HG03432 (cell line): ENCODE measurements around the gene RNU1-3.
"Not testable (repeated sequence)": the region's sequence is repeated elsewhere in the genome, so short reads cannot be mapped to it uniquely, and the experiment has no call there.

Source experiments
- ATAC-seq: cut with Tn5 transposase; IDR thresholded peaks from one replicate; pipeline ENCODE4 v1.9.1; 2021; ENCODE audit warnings: mild to moderate bottlenecking, moderate library complexity; ENCODE audit not compliant: unreplicated experiment

The RNU1-3 gene

DNA sequence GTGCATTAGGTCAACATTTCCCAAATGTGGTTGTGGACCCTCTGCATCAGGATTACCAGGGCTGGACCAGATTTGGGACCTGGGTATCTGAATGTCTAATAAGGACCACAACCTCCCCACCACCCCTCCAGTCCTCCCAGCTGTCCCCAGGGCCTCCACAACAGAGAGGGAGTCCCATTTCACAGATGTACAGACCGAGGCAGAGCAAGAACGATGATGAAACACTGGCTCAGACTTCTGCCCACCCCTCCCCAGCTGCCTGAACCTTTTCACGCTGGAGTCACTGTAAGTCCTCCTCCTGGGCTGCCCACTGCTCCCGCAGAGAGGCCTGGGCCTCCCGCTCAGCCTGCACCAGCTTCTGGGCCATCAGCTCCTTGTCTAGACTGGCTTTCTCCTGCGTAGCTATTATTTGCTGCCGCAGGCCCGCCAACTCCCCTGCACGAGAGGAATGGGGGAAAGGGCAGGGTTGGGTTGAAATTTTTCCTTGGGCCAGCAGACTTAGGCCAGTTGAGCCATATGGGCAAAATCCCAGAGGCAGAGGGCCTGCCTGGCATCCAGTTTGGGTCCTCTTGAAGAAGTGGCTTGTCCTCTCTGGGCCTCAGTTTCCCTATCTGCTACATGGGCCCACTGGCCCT, 45.0 kb downstream of the RNU1-3 start:
- ATAC-seq = not testable (repeated sequence)

DNA sequence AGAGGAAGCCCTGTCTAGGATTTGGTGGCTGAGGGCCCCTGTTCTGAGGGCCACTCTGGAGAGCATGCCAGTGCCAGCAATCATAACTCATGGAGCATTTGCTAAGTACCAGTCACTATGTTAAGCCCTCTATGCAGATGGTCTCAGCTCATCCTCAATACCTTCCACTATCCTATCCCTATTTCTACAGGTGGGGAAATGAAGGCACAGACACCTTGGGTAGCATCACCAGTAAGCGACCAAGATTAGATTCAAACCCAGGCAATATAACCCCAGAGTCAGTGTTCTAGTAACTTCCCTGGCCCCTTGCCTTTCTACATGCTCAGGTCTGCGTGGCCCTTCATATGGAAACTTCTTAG, 45.5 kb downstream of the RNU1-3 start:
- ATAC-seq = no peak

DNA sequence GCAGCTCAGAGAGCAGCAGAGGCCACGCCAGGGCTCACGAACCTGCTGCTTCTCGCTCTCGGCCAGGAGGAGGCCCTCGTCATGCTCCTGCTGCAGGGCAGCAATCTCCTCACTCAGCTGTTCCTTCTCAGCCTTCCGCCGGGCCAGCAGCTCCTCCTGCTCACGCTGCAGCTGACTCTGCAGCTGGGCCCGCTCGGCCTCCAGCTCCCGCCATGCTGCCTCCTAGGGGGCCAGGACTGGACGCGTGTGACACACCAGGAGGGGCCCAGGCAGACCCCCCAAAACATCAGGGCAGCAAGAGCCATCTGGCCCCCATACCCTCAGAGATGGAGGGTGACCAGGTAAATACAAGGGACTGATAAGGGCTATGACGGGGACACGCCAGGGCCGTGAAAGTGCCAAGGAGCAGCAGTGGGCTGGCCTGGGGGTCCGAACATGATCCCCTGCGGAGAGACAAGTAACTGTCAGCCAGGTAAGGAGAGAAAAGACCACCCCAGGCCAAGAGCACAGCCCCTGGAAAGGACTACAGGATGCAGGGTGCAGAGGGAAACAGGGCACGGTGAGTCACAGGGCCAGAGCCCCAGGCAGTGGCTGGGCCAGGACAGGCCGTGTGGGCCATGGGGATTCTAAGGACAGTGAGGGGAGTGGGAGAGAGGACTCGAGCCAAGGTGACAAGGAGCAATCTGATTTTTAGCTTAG, 46.8 kb downstream of the RNU1-3 start:
- not testable (repeated sequence) for ATAC-seq

DNA sequence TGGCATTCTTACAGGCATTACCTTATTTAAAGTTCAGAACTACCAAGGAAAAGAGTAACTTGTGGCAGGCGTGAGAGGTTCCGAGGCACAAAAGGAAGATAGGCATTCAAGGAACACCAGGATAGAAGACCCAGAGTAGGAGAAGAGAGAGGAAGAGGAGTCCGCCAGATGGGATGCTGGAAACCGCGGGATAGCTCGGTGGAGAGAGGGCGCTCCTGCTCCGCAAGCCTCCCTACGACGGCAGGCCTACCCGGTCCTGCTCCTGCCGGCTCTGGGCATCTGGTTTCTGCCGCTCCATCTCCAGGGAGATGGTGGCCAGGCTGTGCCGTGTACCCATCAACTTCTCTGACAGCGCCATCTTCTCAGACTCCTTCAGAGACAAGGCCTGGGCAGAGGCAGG, 48.0 kb downstream of the RNU1-3 start:
- no peak for ATAC-seq

DNA sequence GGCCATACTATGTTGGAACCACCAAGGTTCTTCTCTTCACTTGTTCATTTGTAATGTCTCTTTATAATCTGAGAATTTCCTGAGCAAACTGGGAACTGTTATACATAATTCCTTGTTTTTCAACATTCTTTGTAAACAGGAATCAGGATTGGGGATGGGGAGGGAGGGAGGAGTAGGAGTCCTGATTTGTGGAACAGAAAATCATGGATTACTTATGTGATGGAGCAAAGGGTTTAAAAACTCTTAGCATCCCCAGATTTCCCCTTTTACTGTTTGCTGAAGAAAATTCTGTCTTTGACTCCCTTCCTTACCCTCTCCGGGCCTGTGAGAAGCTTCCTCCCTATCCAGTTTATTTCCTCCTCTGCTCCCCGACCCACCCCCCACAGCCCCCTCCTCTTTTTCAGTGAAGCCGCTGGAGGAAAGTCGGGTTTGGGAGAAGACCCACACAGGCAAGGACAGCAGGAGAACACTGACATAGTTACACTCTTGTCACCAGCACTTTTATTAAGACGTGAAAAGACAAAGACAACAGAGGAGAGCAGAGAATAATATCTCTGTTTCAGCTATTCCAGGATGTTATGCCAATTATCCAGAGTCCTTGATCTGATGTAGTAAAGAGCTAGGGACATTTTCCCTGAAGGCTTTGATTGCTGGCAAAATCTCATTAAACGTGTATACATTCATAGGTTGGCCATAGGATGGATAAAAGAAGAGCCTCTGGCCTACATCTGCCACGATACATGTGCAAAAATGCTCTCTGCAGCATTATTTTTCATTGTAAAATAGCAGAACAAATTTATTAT, 48.8 kb downstream of the RNU1-3 start:
- no peak for ATAC-seq

DNA sequence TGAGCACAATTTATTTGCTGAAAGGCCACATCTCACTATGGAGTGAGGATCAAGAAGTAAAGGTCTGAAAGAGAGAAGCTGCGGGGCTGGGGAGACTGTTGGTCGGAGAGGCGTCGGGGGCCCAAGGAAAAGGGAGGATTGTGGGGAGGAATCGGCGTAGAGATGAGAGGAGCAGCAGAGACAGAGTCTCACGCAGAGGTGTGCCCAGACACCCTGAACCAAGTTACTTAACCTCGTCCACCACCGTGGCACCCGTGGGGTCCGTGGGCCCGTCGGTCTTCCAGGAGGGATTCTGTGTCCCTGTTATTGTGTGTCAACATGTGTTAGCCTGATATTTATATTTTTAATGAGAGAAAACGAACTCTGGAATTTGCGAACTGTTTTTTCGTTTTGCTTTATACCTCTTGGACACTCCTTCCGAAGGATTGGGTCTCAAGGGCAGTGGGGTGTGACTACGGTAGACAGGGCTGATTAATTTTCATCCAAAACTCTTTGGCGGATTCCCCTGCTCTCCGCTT, 49.6 kb downstream of the RNU1-3 start:
- ATAC-seq = no peak
